Natural killer cell (primary cell): ENCODE measurements around the gene STAT4. TPM values are rescaled to one million over a fixed set of nuclear protein-coding genes. Genes with fewer than 3 reads are reported as not detected.

Experiments used
- ATAC-seq, 3 donors: fragments of 150-1000 bp in 2 of 3; fragments of 200-7000 bp in 1 of 3; cut with Tn5 transposase; 1 replicate in 1 of 3; 2 replicates in 2 of 3; pipeline ENCODE4 v1.10.0; 2021; ENCODE audit warnings: mild to moderate bottlenecking in 2 of 3, moderate library complexity in 2 of 3
- DNase-seq, 2 donors: peaks; one replicate each; pipeline versions ENCODE4 v3.0.0 to v3.0.0-alpha.2; 2013 to 2021; ENCODE audit warnings: mixed read lengths in 1 of 2
- H3K27ac ChIP-seq: one replicate; pipeline ENCODE4 v1.5.1; 2013; ENCODE audit warnings: mild to moderate bottlenecking, low read length
- H3K27me3 ChIP-seq: one replicate; pipeline ENCODE4 v1.6.1; 2013; ENCODE audit warnings: low read length; ENCODE audit not compliant: control insufficient read depth, insufficient read depth
- H3K36me3 ChIP-seq: one replicate; pipeline ENCODE4 v1.6.1; 2013; ENCODE audit warnings: low read length; ENCODE audit not compliant: control insufficient read depth, insufficient read depth
- H3K4me1 ChIP-seq: one replicate; pipeline ENCODE4 v1.6.1; 2013; ENCODE audit warnings: low read length; ENCODE audit not compliant: control insufficient read depth, insufficient read depth
- H3K4me3 ChIP-seq: one replicate; pipeline ENCODE4 v1.5.1; 2013; ENCODE audit warnings: low read length
- H3K9me3 ChIP-seq: one replicate; pipeline ENCODE4 v1.6.1; 2013; ENCODE audit warnings: low read length; ENCODE audit not compliant: control insufficient read depth, insufficient read depth
- H3K27ac Mint-ChIP-seq, 2 donors: one replicate each; pipeline ENCODE4 v1.8.0; 2022; ENCODE audit warnings: mild to moderate bottlenecking in 2 of 2, mixed read lengths in 2 of 2, moderate library complexity in 1 of 2
- H3K27me3 Mint-ChIP-seq, 2 donors: one replicate each; pipeline ENCODE4 v1.8.0; 2022; ENCODE audit warnings: low read depth in 2 of 2, mixed read lengths in 2 of 2
- H3K36me3 Mint-ChIP-seq: one replicate; pipeline ENCODE4 v1.8.0; 2022; ENCODE audit warnings: mixed read lengths
- H3K4me1 Mint-ChIP-seq, 2 donors: one replicate each; pipeline ENCODE4 v1.8.0; 2022; ENCODE audit warnings: mixed read lengths in 2 of 2
- H3K4me3 Mint-ChIP-seq: one replicate; pipeline ENCODE4 v1.8.0; 2022; ENCODE audit warnings: mild to moderate bottlenecking, moderate library complexity, mixed read lengths
- H3K9me3 Mint-ChIP-seq, 2 donors: one replicate each; pipeline ENCODE4 v1.8.0; 2022; ENCODE audit warnings: mixed read lengths in 2 of 2
- WGBS: methylation state at CpG from one replicate; pipeline ENCODE4 v1.1.7; 2013; ENCODE audit warnings: missing lambda C conversion rate; ENCODE audit not compliant: insufficient coverage; 5-methylcytosine and 5-hydroxymethylcytosine counted together
- intact Hi-C: fragments of 100-400 bp; cut with micrococcal nuclease; formaldehyde crosslinking; loops from one replicate; pipeline ENCODE4 v1.14.2; 2022
- total RNA-seq, 4 donors: library from RNA; stranded (reverse); fragments of 120-200 nt in 1 of 4; gene quantifications; one replicate each; pipeline versions ENCODE4 v1.2.3 to v1.2.4, GENCODE V29; 2013 to 2022
- TF ChIP-seq, protein P1 (sequence below): fragments of 200-600 bp; IDR thresholded peaks from one replicate; pipeline ENCODE4 v1.8.0; 2022; ENCODE audit warnings: antibody characterized with exemption

STAT4 gene
- total RNA-seq, 3 donors from 2014 or later (not counting 1 experiment from before 2014, with no cell fraction given), result 264 to 339 (median 304) TPM

DNA sequence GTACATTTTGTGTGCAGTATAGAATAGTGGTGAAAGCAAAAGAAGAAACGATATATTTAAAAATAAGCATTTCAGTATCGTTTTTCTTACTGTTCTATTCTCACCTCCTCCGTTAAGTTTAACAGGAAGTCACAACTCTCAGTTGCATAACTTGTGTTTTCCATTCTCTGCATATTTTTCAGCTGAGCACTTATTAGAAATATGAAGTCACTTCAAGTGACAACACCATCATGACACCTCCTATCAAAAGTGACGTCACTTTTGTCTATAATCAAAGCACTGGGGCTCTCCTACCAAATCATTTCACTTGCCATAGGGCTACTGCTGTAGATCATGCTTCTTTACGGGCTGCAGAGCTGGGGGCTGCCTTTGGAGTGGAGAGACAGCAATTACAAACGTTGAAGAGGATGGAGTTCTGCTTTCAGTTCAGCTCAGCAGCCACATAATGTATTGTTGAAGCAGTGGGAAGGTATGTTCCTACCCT, 36.3 kb downstream of the STAT4 start:
- H3K4me3 Mint-ChIP-seq, result peak overlapping the region; percentile 78
- peak overlapping the region; percentile 100 for H3K27ac ChIP-seq
- H3K9me3 Mint-ChIP-seq, result no peaks in the 10 kb centered on the region
- no peaks in the 10 kb centered on the region for H3K9me3 ChIP-seq
- peaks cover 24% of the 10 kb centered on the region for H3K36me3 ChIP-seq
- peak; percentile 62 to 74 for DNase-seq
- intact Hi-C loops, result loop anchor here (1.0 to 2.0 kb wide), 4 partner anchors 14 to 92 kb away; no protein-coding TSS in a partner anchor
- H3K27ac Mint-ChIP-seq, result peak overlapping the region; percentile 95 to 98
- H3K4me1 Mint-ChIP-seq, result peaks cover 76% of the 10 kb centered on the region in 2 donors
- peak; percentile 57 to 72 (median 62) for ATAC-seq
- peaks cover 33% of the 10 kb centered on the region for H3K4me1 ChIP-seq
- WGBS, result 2% methylated on average over 6 of the region's 6 CpGs
- H3K36me3 Mint-ChIP-seq, result peaks cover 8% of the 10 kb centered on the region
- H3K4me3 ChIP-seq, result peak overlapping the region; percentile 17
- H3K27me3 ChIP-seq, result no peaks in the 10 kb centered on the region
- TF ChIP-seq, protein P1, sequence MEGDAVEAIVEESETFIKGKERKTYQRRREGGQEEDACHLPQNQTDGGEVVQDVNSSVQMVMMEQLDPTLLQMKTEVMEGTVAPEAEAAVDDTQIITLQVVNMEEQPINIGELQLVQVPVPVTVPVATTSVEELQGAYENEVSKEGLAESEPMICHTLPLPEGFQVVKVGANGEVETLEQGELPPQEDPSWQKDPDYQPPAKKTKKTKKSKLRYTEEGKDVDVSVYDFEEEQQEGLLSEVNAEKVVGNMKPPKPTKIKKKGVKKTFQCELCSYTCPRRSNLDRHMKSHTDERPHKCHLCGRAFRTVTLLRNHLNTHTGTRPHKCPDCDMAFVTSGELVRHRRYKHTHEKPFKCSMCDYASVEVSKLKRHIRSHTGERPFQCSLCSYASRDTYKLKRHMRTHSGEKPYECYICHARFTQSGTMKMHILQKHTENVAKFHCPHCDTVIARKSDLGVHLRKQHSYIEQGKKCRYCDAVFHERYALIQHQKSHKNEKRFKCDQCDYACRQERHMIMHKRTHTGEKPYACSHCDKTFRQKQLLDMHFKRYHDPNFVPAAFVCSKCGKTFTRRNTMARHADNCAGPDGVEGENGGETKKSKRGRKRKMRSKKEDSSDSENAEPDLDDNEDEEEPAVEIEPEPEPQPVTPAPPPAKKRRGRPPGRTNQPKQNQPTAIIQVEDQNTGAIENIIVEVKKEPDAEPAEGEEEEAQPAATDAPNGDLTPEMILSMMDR, result no peak
- no peaks in the 10 kb centered on the region for H3K27me3 Mint-ChIP-seq

DNA sequence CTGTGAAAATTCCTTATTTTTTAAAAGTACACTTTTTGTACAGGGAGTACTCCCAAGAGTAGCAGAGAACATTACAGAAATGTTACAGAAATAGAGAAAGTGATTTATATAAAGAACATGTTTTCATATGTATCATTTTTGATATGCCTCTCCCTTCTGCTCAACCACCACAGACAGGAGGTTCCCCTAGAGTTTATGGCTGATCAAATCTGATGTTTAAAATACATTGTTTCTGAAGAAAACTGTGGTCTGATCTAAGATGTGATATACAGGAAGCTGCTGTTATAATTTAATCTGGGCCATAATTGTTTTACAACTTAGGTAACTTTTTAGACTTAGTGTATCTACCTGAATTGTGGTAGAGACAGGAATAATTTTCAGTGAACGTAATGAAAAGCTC, 37.0 kb downstream of the STAT4 start:
- peak overlapping the region; percentile 95 to 98 for H3K27ac Mint-ChIP-seq

DNA sequence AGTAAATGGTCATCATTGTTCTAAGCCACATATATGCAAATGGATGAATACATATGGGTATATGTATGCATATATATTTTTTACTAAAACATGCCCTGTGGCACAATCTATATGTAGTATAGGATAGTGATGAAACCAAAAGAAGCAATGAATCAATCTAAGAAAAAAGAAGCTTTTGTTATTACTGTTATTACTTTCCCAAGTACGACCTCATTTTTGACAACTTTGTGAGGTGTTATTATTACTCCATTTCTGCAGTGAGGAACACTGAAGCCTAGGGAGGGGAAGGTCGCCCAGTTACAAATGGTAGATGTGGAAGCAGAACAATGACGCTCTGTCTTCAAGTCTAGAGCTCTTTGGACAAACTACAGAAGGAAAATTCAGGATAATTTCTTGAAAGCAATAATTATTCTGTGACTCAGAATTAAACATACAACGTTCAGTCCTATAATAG, 38.3 kb downstream of the STAT4 start:
- H3K36me3 Mint-ChIP-seq, result no peaks in the 10 kb centered on the region
- DNase-seq (peak in 1 of 2 donors; percentile 25), ATAC-seq (peak; percentile 12 to 44 (median 19))
- no peaks in the 10 kb centered on the region for H3K27me3 ChIP-seq
- peaks cover 77 to 79% of the 10 kb centered on the region in 2 donors for H3K4me1 Mint-ChIP-seq
- peak overlapping the region; percentile 100 for H3K27ac ChIP-seq
- no peaks in the 10 kb centered on the region for H3K9me3 Mint-ChIP-seq
- intact Hi-C loops, result no loop called here
- H3K9me3 ChIP-seq, result no peaks in the 10 kb centered on the region
- H3K27me3 Mint-ChIP-seq, result no peaks in the 10 kb centered on the region
- peaks cover 22% of the 10 kb centered on the region for H3K36me3 ChIP-seq
- peak overlapping the region; percentile 78 for H3K4me3 Mint-ChIP-seq
- WGBS, result 52% methylated on average over 3 of the region's 4 CpGs
- H3K4me1 ChIP-seq, result peaks cover 39% of the 10 kb centered on the region
- H3K4me3 ChIP-seq, result no peak overlapping the region
- peak overlapping the region; percentile 95 to 98 for H3K27ac Mint-ChIP-seq
- TF ChIP-seq, protein P1, result no peak

More for the DNA sequence above, 37.0 kb downstream of the STAT4 start:
- intact Hi-C loops, result loop anchor here (1.0 to 2.0 kb wide), 4 partner anchors 15 to 93 kb away; no protein-coding TSS in a partner anchor
- H3K27me3 Mint-ChIP-seq, result no peaks in the 10 kb centered on the region
- peaks cover 8% of the 10 kb centered on the region for H3K36me3 Mint-ChIP-seq
- Histone ChIP-seq H3K4me3 (no peak overlapping the region), H3K36me3 (peaks cover 24% of the 10 kb centered on the region), H3K27ac (peak overlapping the region; percentile 100), H3K9me3 (no peaks in the 10 kb centered on the region), H3K4me1 (peaks cover 33% of the 10 kb centered on the region), H3K27me3 (no peaks in the 10 kb centered on the region)
- H3K4me3 Mint-ChIP-seq, result peak overlapping the region; percentile 78
- peaks cover 76 to 78% of the 10 kb centered on the region in 2 donors for H3K4me1 Mint-ChIP-seq
- TF ChIP-seq, protein P1, result no peak
- peak in 1 of 2 donors; percentile 29 for DNase-seq
- H3K9me3 Mint-ChIP-seq, result no peaks in the 10 kb centered on the region
- no peak for ATAC-seq
- WGBS, result no CpG with 5 or more reads among the region's 1 CpG
